Measurements from ENCODE around the gene PSORS1C2. TPM values are rescaled to one million over a fixed set of nuclear protein-coding genes. Genes with fewer than 3 reads are reported as not detected.

The PSORS1C2 gene
- total RNA-seq, 1 donor from 2014 or later: not detected

- peaks cover 19% of the 10 kb centered on the region for H3K4me1 Mint-ChIP-seq (ENCODE audit: low read depth)
- H3K27ac Mint-ChIP-seq (ENCODE audit: unreplicated experiment): no peak overlapping the region
- no peak for DNase-seq (ENCODE audit: low spot score)
- no peak overlapping the region for H3K4me3 Mint-ChIP-seq (ENCODE audit: unreplicated experiment)
- no peaks in the 10 kb centered on the region for H3K27me3 Mint-ChIP-seq (ENCODE audit: low read depth)
- H3K36me3 Mint-ChIP-seq (ENCODE audit: low read depth): no peaks in the 10 kb centered on the region
- H3K9me3 Mint-ChIP-seq (ENCODE audit: low read depth): no peaks in the 10 kb centered on the region
- TF ChIP-seq, protein P1, sequence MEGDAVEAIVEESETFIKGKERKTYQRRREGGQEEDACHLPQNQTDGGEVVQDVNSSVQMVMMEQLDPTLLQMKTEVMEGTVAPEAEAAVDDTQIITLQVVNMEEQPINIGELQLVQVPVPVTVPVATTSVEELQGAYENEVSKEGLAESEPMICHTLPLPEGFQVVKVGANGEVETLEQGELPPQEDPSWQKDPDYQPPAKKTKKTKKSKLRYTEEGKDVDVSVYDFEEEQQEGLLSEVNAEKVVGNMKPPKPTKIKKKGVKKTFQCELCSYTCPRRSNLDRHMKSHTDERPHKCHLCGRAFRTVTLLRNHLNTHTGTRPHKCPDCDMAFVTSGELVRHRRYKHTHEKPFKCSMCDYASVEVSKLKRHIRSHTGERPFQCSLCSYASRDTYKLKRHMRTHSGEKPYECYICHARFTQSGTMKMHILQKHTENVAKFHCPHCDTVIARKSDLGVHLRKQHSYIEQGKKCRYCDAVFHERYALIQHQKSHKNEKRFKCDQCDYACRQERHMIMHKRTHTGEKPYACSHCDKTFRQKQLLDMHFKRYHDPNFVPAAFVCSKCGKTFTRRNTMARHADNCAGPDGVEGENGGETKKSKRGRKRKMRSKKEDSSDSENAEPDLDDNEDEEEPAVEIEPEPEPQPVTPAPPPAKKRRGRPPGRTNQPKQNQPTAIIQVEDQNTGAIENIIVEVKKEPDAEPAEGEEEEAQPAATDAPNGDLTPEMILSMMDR (IDR thresholded peaks at IDR 0.05): no peak
These were observed 23.7 kb upstream of the PSORS1C2 start for GRCh38 chr6:31162463-31163165.

DNA sequence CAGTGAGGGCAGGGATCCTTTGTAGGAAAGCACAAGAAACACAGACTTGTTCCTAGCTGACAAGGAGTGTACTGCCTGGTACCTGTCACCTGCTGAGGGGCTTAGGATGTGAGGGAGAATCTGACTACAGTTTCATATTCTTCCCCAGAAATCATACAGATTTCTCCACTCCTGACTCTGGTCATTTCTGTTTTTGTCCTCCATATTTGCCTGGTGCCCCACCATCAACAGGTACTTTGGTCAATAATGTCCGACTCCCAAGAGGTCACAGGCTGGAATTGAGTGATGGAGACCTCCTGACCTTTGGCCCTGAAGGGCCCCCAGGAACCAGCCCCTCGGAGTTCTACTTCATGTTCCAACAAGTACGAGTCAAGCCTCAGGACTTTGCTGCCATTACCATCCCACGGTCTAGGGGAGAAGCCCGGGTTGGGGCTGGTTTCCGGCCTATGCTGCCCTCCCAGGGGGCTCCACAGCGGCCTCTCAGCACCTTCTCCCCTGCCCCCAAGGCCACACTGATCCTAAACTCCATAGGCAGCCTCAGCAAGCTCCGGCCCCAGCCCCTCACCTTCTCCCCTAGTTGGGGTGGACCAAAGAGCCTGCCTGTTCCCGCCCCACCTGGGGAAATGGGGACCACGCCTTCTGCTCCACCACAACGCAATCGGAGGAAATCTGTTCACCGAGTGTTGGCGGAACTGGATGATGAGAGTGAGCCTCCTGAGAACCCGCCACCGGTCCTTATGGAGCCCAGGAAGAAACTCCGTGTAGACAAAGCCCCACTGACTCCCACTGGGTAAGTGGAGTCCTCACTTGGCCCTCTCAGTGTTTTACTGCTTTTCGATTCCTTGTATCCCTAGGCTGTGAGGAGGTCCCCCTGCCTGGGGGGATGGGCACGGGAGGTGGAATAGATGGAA, 22.6 kb upstream of the PSORS1C2 start:
- TF ChIP-seq, protein P1 (IDR thresholded peaks at IDR 0.05): no peak
- H3K36me3 Mint-ChIP-seq (ENCODE audit: low read depth): no peaks in the 10 kb centered on the region
- H3K27ac Mint-ChIP-seq (ENCODE audit: unreplicated experiment): no peak overlapping the region
- H3K4me3 Mint-ChIP-seq (ENCODE audit: unreplicated experiment): no peak overlapping the region
- no peaks in the 10 kb centered on the region for H3K9me3 Mint-ChIP-seq (ENCODE audit: low read depth)
- DNase-seq (ENCODE audit: low spot score): peak; percentile 84
- H3K4me1 Mint-ChIP-seq (ENCODE audit: low read depth): peaks cover 26% of the 10 kb centered on the region
- no peaks in the 10 kb centered on the region for H3K27me3 Mint-ChIP-seq (ENCODE audit: low read depth)

DNA sequence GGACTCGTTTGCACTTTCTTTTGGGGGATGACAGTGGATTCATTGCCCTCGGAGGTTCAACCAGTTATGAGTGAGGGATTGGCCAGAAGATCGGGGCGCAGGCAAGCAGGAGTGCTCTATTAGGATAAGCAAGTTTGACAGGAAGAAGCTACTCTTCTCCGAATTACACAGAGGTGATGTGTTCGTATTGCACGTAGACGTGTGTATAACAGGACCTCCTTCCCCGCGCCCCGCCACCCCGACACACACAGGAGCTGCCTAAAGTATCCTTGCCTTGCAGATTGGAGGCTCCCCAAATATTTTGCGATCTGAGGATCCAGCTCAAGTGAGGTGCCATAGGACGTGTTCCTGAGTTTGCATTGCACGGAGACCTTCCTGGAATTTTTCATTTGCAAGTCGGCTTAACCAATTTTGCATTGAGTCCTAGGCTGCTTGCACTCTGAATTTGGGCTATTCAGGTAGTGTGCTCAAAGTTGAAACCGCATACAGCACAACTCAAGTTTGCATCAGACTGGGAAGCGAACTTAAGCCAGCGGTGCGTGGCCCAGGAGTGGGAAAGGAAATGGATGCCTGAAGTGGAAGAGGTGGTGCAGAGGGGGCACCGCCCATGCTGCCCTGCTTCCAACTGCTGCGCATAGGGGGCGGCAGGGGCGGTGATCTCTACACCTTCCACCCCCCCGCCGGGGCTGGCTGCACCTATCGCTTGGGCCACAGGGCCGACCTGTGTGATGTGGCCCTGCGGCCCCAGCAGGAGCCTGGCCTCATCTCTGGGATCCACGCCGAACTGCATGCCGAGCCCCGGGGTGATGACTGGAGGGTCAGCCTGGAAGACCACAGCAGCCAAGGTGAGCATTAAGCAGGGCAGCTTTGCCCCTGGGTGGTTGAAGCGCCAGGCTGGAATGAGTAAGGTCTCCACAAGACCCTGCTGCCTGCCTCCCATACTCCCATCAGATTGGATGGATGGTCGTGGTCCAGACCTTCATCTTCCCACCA, 20.3 kb upstream of the PSORS1C2 start:
- H3K36me3 Mint-ChIP-seq (ENCODE audit: low read depth): peaks cover 1% of the 10 kb centered on the region
- H3K4me1 Mint-ChIP-seq (ENCODE audit: low read depth): peaks cover 26% of the 10 kb centered on the region
- DNase-seq (ENCODE audit: low spot score): no peak
- TF ChIP-seq, protein P1 (IDR thresholded peaks at IDR 0.05): peak; percentile 10
- H3K9me3 Mint-ChIP-seq (ENCODE audit: low read depth): no peaks in the 10 kb centered on the region
- no peaks in the 10 kb centered on the region for H3K27me3 Mint-ChIP-seq (ENCODE audit: low read depth)
- peak overlapping the region; percentile 89 for H3K4me3 Mint-ChIP-seq (ENCODE audit: unreplicated experiment)
- H3K27ac Mint-ChIP-seq (ENCODE audit: unreplicated experiment): peak overlapping the region; percentile 90

- Mint-ChIP-seq H3K4me1 (ENCODE audit: low read depth) (peaks cover 26% of the 10 kb centered on the region), H3K36me3 (ENCODE audit: low read depth) (peaks cover 1% of the 10 kb centered on the region), H3K4me3 (ENCODE audit: unreplicated experiment) (peak within 1 kb of the TSS; percentile 89), H3K27ac (ENCODE audit: unreplicated experiment) (peak within 1 kb of the TSS; percentile 90), H3K27me3 (ENCODE audit: low read depth) (no peaks in the 10 kb centered on the region), H3K9me3 (ENCODE audit: low read depth) (no peaks in the 10 kb centered on the region)
- TF ChIP-seq, protein P1 (IDR thresholded peaks at IDR 0.05): no peak
- peak; percentile 99 for DNase-seq (ENCODE audit: low spot score)
These were observed 19.4 kb upstream of the PSORS1C2 start, which contains the start of gene TCF19 for GRCh38 chr6:31158140-31158862. TSS of gene TCF19 (plus strand) at chr6:31158589. CDS start at chr6:31159470, 881 bp downstream.
